Subcutaneous adipose tissue (tissue), 4 donors: ENCODE measurements around the gene MAST4. TPM values are rescaled to one million over a fixed set of nuclear protein-coding genes. Genes with fewer than 3 reads are reported as not detected.

Experiments
- total RNA-seq, 4 donors: library from RNA; depleted of rRNA; stranded (reverse); fragments of >200 nt; gene quantifications; one replicate each; pipeline ENCODE4 v1.1.0, GENCODE V29; 2016
- TF ChIP-seq, protein P1 (sequence below): fragments of 450-650 bp; IDR thresholded peaks from one replicate; pipeline ENCODE4 v1.5.1; 2016; ENCODE audit warnings: low read depth, mild to moderate bottlenecking, control low read depth, antibody characterized with exemption, moderate library complexity

The MAST4 gene
- total RNA-seq, 4 donors from 2014 or later, result 35.2 to 60.7 (median 52.9) TPM

DNA sequence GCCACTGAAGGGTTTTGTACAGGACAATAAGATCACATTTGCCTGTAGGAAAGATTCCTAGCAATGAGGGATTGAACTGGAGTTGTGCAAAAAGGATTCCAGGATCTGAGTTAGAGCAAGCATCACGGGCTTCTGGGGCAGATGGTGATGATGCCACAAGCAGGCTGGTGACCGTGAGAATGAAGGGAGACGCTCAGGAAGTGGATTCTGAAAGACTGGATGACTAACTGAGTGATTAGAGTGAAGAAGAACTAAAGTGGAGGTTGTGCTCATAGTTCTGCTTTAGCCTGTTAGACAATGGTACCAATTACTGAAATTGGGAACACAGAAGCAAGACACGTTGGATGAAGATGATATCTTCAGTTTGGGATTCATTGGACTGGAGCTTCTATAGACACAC, 432.2 kb downstream of the MAST4 start:
- TF ChIP-seq, protein P1, sequence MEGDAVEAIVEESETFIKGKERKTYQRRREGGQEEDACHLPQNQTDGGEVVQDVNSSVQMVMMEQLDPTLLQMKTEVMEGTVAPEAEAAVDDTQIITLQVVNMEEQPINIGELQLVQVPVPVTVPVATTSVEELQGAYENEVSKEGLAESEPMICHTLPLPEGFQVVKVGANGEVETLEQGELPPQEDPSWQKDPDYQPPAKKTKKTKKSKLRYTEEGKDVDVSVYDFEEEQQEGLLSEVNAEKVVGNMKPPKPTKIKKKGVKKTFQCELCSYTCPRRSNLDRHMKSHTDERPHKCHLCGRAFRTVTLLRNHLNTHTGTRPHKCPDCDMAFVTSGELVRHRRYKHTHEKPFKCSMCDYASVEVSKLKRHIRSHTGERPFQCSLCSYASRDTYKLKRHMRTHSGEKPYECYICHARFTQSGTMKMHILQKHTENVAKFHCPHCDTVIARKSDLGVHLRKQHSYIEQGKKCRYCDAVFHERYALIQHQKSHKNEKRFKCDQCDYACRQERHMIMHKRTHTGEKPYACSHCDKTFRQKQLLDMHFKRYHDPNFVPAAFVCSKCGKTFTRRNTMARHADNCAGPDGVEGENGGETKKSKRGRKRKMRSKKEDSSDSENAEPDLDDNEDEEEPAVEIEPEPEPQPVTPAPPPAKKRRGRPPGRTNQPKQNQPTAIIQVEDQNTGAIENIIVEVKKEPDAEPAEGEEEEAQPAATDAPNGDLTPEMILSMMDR, result no peak

DNA sequence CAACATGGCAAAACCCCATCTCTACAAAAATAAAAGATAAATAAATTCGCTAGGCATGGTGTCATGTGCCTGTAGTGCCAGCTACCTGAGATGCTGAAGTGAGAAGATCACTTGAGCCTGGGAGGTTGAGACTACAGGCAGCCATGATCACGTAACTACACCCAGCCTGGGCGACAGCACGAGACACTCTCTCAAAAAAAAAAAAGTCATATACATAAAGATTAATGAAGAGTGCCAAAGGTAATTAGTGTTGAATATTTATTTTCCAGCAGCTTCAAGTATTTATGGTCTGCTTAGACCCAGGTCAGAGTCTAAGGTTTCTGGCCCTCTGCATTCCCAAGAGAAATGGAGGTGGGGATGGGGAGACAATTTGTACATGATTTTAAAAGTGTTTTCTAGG, 432.7 kb downstream of the MAST4 start:
- TF ChIP-seq, protein P1, result no peak

DNA sequence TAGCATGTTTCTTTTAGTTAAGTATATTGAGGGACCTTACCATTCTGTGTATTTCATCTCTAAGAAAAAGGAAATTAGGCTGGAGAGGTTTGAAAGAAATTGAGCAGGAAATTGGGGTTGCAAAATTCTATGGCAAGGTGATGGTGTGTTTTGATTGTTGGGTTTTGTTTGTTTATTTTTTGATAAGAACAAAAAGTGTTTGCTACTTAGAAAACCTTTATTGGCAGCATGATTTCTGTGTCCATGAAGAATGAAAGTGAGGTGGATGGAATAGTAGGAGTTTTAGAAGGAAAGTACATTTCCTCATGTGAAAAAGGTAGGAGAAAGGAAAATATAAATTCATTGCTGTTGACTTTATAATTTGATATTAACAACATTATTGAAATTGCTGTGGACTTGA, 433.3 kb downstream of the MAST4 start:
- TF ChIP-seq, protein P1, result no peak

DNA sequence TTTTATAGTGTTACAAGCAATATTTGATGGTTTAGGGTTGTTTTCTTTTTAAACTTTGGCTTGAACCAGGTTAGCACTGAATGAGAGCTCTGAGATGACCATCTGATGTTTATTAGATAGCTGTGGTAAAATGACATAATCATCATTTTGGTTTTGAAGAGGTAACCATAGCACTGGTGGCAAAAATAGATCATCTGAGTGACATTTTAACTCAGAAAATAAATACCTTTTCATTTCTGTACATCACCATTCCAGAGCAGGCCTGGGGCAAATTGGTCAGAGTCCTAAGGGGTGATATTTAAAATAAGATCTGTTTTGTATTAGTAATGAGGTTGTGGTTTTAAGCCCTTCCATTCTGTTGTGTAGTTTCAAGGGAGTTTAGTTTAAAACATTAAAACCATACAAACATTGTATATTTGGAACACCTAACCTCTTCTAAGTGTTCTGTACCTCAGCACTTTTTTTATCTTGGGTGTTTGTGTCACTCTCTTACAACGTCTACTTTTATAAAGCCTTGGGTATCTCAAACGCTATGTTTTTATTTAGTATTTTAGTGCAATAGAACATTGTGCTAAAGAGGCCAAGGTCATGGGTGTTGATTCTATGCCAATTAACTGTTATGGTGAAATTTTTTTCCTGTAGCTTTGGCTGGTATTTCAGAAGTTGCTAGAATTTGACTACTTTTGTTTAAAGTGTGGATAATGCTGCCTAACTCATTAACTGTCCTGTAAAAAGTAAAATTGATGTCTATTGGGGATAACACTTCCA, 434.3 kb downstream of the MAST4 start:
- TF ChIP-seq, protein P1, result no peak

DNA sequence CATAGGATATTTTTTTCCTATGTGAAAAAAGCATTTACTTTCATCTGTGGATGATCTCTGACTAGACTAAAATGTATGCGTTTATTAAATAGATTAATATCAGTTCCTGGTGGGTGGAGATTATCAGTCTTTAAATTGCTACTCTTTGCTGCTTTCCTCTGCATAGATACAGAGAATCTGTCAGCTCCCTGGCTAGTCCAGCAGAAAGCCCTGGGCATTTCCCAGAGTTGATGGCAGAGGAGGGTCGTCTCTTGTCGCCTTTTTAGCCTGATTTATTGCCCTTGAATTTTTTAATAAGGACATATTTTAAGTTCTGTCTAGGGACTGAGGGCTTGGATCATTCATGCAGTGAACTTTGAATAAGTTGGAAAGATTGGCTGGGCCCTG, 434.9 kb downstream of the MAST4 start:
- TF ChIP-seq, protein P1, result no peak

DNA sequence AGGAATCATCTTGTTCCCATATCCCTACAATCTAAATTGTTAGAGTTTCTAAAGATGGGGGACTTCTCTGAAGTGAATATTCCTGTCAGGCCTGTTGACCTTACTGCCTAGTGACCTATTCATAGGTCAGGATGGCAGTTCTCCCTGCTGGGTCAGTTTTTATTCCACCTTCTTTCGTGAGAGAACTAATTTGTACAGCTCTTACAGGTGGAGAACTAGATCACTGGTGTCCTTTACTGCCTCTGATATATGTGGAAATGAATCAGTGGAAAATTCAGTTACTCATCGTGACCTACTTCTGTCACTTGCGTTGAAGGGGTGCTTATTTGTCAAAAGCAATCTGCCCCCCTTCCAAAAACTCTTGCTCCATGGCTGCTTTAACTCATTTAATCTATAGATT, 435.5 kb downstream of the MAST4 start:
- TF ChIP-seq, protein P1, result no peak

DNA sequence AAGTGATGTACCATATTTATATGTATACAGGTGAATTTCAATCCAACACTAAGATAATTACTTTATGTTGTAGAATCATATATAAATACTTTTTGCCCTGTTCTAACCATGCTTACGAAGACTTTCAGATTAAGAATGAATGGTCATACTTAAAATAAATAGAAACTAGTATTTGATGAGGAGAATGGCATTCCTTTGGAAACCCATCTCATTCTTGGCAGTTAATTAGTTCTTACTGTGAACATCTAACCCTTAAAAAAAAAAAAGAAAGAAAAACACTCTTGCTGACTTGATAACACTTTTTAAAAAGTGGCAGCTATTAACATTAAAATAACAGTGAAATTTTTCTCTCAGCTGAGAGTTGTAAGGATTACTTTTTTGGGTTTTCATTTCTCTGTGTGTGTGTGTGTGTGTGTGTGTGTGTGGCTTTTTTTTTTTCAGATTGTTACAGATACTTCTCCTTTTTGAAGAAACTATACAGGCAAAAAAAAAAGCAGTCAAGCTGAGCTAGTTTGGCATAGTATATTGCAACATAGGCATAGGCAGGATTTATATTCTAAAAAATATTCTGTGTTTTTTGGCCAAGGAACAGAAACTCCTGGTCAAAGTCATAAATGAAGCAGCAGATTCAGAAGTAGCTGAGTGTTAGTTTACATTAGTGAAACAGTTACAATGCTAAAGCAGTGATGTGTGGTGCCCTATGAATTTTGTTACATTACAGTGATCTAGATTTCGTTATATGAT, 436.9 kb downstream of the MAST4 start:
- TF ChIP-seq, protein P1, result no peak
